Activated CD4-positive, alpha-beta T cell treated with anti-CD3 and anti-CD28 coated beads, Interleukin-2, amount 10 ng/mL, durations not matched to agents 7 days and 5 days (primary cell): ENCODE results near the gene SCD. TPM values are rescaled to one million over a fixed set of nuclear protein-coding genes. Genes with fewer than 3 reads are reported as not detected.

Experiments used
- CTCF ChIA-PET: fragments of 350-600 bp; sonication (Branson Sonifier 250); formaldehyde crosslinking; loops from one replicate; lab custom pipeline; 2021; ENCODE audit warnings: antibody characterized with exemption; lab: Charles Lee
- POLR2A ChIA-PET: fragments of 350-600 bp; sonication (Branson Sonifier 250); formaldehyde crosslinking; loops from one replicate; lab custom pipeline; 2021; ENCODE audit warnings: antibody characterized with exemption; lab: Charles Lee
- DNase-seq: peaks from one replicate; pipeline ENCODE4 v3.0.0-alpha.2; 2020
- H3K27ac Mint-ChIP-seq: one replicate; pipeline ENCODE4 v1.8.0; 2021; ENCODE audit warnings: mild to moderate bottlenecking, moderate library complexity, mixed read lengths
- H3K27me3 Mint-ChIP-seq: one replicate; pipeline ENCODE4 v1.8.0; 2021; ENCODE audit warnings: mixed read lengths
- H3K36me3 Mint-ChIP-seq: one replicate; pipeline ENCODE4 v1.8.0; 2021; ENCODE audit warnings: low read depth, mixed read lengths
- H3K4me1 Mint-ChIP-seq: one replicate; pipeline ENCODE4 v1.8.0; 2021; ENCODE audit warnings: mixed read lengths
- H3K4me3 Mint-ChIP-seq: one replicate; pipeline ENCODE4 v1.8.0; 2021; ENCODE audit warnings: mild to moderate bottlenecking, moderate library complexity, mixed read lengths
- H3K9me3 Mint-ChIP-seq: one replicate; pipeline ENCODE4 v1.8.0; 2021; ENCODE audit warnings: mixed read lengths
- total RNA-seq, 2 experiments: library from RNA; stranded (reverse); gene quantifications; one replicate each; pipeline ENCODE4 v1.2.3, GENCODE V29; 2021

SCD gene
- total RNA-seq, 2 experiments from 2014 or later = 117 to 129 TPM

GRCh38 chr10:100391163-100392002 is 44.4 kb downstream of the SCD start:
- no peaks in the 10 kb centered on the region for H3K9me3 Mint-ChIP-seq
- CTCF ChIA-PET = interaction anchor here (0.6 kb wide), 1 partner anchor 38 kb away, joined by 3 read pairs; no protein-coding TSS in a partner anchor
- H3K4me1 Mint-ChIP-seq = peaks cover 8% of the 10 kb centered on the region
- H3K27me3 Mint-ChIP-seq = no peaks in the 10 kb centered on the region
- POLR2A ChIA-PET = no interaction called here
- H3K27ac Mint-ChIP-seq = no peak overlapping the region
- H3K4me3 Mint-ChIP-seq = no peak overlapping the region
- DNase-seq = no peak
- H3K36me3 Mint-ChIP-seq = peaks cover 12% of the 10 kb centered on the region

- POLR2A ChIA-PET = no interaction called here
- Mint-ChIP-seq H3K27ac (no peak overlapping the region), H3K4me3 (no peak overlapping the region)
Observed at GRCh38 chr10:100392686-100393003, 45.6 kb downstream of the SCD start.

GRCh38 chr10:100395626-100396025 is 48.6 kb downstream of the SCD start:
- ChIA-PET POLR2A (no interaction called here), CTCF (interaction anchor here (0.6 to 1.7 kb wide), 2 partner anchors 20 to 23 kb away, joined by 3 read pairs; no protein-coding TSS in a partner anchor)
- no peaks in the 10 kb centered on the region for H3K36me3 Mint-ChIP-seq
- H3K9me3 Mint-ChIP-seq = no peaks in the 10 kb centered on the region
- peaks cover 5% of the 10 kb centered on the region for H3K4me1 Mint-ChIP-seq
- no peak for DNase-seq
- no peak overlapping the region for H3K27ac Mint-ChIP-seq
- no peaks in the 10 kb centered on the region for H3K27me3 Mint-ChIP-seq
- H3K4me3 Mint-ChIP-seq = no peak overlapping the region

More at GRCh38 chr10:100392686-100393003, 45.6 kb downstream of the SCD start:
- DNase-seq = no peak
- peaks cover 8% of the 10 kb centered on the region for H3K4me1 Mint-ChIP-seq
- H3K36me3 Mint-ChIP-seq = peaks cover 5% of the 10 kb centered on the region
- CTCF ChIA-PET = interaction anchor here (0.6 to 1.2 kb wide), 2 partner anchors 62 to 660 kb away, joined by 3 read pairs; partner anchors contain the start of gene CUTC
- H3K27me3 Mint-ChIP-seq = no peaks in the 10 kb centered on the region
- H3K9me3 Mint-ChIP-seq = no peaks in the 10 kb centered on the region

GRCh38 chr10:100396605-100397004 is 49.6 kb downstream of the SCD start:
- POLR2A ChIA-PET = no interaction called here
- no peak overlapping the region for H3K4me3 Mint-ChIP-seq
- H3K36me3 Mint-ChIP-seq = no peaks in the 10 kb centered on the region
- H3K9me3 Mint-ChIP-seq = no peaks in the 10 kb centered on the region
- H3K27ac Mint-ChIP-seq = no peak overlapping the region
- DNase-seq = no peak
- no peaks in the 10 kb centered on the region for H3K27me3 Mint-ChIP-seq
- peaks cover 3% of the 10 kb centered on the region for H3K4me1 Mint-ChIP-seq
- CTCF ChIA-PET = no interaction called here

- no peaks in the 10 kb centered on the region for H3K27me3 Mint-ChIP-seq
- POLR2A ChIA-PET = no interaction called here
Observed at GRCh38 chr10:100401631-100402328, 54.7 kb downstream of the SCD start.

GRCh38 chr10:100403734-100404133 is 56.7 kb downstream of the SCD start:
- Mint-ChIP-seq H3K9me3 (no peaks in the 10 kb centered on the region), H3K4me1 (no peaks in the 10 kb centered on the region), H3K27me3 (no peaks in the 10 kb centered on the region), H3K27ac (no peak overlapping the region), H3K4me3 (no peak overlapping the region), H3K36me3 (peaks cover 2% of the 10 kb centered on the region)
- ChIA-PET POLR2A (no interaction called here), CTCF (interaction anchor here (0.7 to 0.8 kb wide), 2 partner anchors 18 to 132 kb away, joined by 3 read pairs; partner anchors contain the start of gene HIF1AN)
- DNase-seq = no peak

More at GRCh38 chr10:100401631-100402328, 54.7 kb downstream of the SCD start:
- CTCF ChIA-PET = interaction anchor here (0.9 to 1.1 kb wide), 2 partner anchors 13 to 107 kb away, joined by 3 to 4 read pairs; no protein-coding TSS in a partner anchor
- no peak for DNase-seq
- no peaks in the 10 kb centered on the region for H3K4me1 Mint-ChIP-seq
- no peak overlapping the region for H3K4me3 Mint-ChIP-seq
- H3K27ac Mint-ChIP-seq = no peak overlapping the region
- no peaks in the 10 kb centered on the region for H3K9me3 Mint-ChIP-seq
- peaks cover under 1% of the 10 kb centered on the region for H3K36me3 Mint-ChIP-seq

- no peak overlapping the region for H3K27ac Mint-ChIP-seq
- POLR2A ChIA-PET = no interaction called here
- CTCF ChIA-PET = interaction anchor here (1.1 to 2.9 kb wide), 2 partner anchors 19 to 23 kb away, joined by 5 to 7 read pairs; no protein-coding TSS in a partner anchor
- peaks cover 12% of the 10 kb centered on the region for H3K27me3 Mint-ChIP-seq
- H3K4me1 Mint-ChIP-seq = no peaks in the 10 kb centered on the region
- H3K4me3 Mint-ChIP-seq = no peak overlapping the region
- no peaks in the 10 kb centered on the region for H3K36me3 Mint-ChIP-seq
- H3K9me3 Mint-ChIP-seq = no peaks in the 10 kb centered on the region
- DNase-seq = no peak
Observed at GRCh38 chr10:100413173-100413572, 66.1 kb downstream of the SCD start.

Other genes starting within 250 kb of the SCD start
- gene ERLIN1, start 161.2 kb upstream of the SCD start, total RNA-seq = 10 to 100 TPM; 14.1 to 18.7 TPM
- 10 to 100 TPM; 24.1 to 24.6 TPM for gene CHUK, start 117.6 kb upstream of the SCD start, total RNA-seq
- 10 to 100 TPM; 37.3 to 38.4 TPM for gene CWF19L1, start 79.6 kb upstream of the SCD start, total RNA-seq
- gene BLOC1S2, start 60.6 kb upstream of the SCD start, total RNA-seq = 10 to 100 TPM; 42.1 to 46.9 TPM
- not detected for gene PKD2L1, start 17.0 kb upstream of the SCD start, total RNA-seq
- under 1 TPM; 0.10 to 0.40 TPM for gene WNT8B, start 115.8 kb downstream of the SCD start, total RNA-seq
- gene SEC31B, start 172.6 kb downstream of the SCD start, total RNA-seq = 100 to 1,000 TPM; 202 to 208 TPM
- gene NDUFB8, start 182.6 kb downstream of the SCD start, total RNA-seq = 100 to 1,000 TPM; 241 to 267 TPM
- gene HIF1AN, start 188.7 kb downstream of the SCD start, total RNA-seq = 10 to 100 TPM; 54.9 to 59.3 TPM